ENCODE data around the gene FDX2.

DNA sequence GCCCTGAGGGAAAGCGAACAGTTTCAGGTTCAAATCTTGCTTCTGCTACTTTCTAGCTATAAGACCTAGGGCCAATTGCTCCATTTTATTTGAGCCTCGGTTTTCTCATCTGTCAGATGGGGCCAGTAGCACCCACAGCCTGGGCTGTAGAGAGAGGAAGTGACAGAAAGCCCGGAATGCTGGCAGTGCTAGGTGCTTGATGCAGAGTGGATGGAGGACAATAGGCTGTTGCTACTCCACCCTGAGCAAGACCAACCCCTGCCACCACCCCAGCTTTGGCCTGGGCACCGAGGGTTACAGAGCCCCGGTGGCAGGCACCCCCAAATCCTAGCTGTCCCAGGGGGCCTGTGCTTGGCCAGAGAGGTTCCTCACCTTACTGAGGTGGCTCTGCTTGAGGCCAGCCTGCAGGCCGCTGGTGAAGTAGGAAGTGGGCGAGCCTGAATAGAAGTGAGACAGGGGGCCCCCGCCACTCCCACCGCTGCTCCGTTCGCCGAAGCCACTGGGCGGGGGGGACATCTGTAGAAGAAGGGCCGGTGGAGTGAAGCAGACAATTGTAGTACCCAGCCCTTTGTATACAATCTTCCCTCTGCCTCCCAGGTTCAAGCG, 2.1 kb upstream of the FDX2 start:
- TF ChIP-seq GATA2 (IDR thresholded peaks at IDR 0.05; ENCODE audit: low read depth, low read length) (no peak), GATA3 (IDR thresholded peaks at IDR 0.05; ENCODE audit: low read depth, low read length) (no peak)

Measured in SH-SY5Y (cell line).